Left lung (tissue), 10 donors: ENCODE measurements around the gene UBE2U. TPM values are rescaled to one million over a fixed set of nuclear protein-coding genes. Genes with fewer than 3 reads are reported as not detected.
"Not testable (repeated sequence)": the region's sequence is repeated elsewhere in the genome, so short reads cannot be mapped to it uniquely, and the experiment has no call there.

Source experiments
- ATAC-seq: fragments of 200-7000 bp; cut with Tn5 transposase; one replicate; pipeline ENCODE4 v1.9.1; 2020; ENCODE audit warnings: moderate library complexity
- DNase-seq, 4 donors: peaks; one replicate each; pipeline ENCODE4 v3.0.0-alpha.2; 2013 to 2020
- H3K27ac ChIP-seq, 2 donors: fragments of 200-600 bp; sonication (generic) in 1 of 2; one replicate each; pipeline versions ENCODE4 v1.5.0 to v1.8.0; 2020 to 2021
- H3K27me3 ChIP-seq, 2 donors: fragments of 200-600 bp; sonication (generic) in 1 of 2; one replicate each; pipeline versions ENCODE4 v1.5.0 to v1.8.0; 2020 to 2021
- H3K36me3 ChIP-seq, 2 donors: fragments of 200-600 bp; sonication (generic) in 1 of 2; one replicate each; pipeline versions ENCODE4 v1.5.0 to v1.8.0; 2020 to 2021
- H3K4me1 ChIP-seq, 2 donors: fragments of 200-600 bp; one replicate each; pipeline ENCODE4 v1.8.0; 2021
- H3K4me3 ChIP-seq, 2 donors: fragments of 200-600 bp; sonication (generic) in 1 of 2; one replicate each; pipeline versions ENCODE4 v1.5.0 to v1.8.0; 2020 to 2021; ENCODE audit warnings: mild to moderate bottlenecking in 1 of 2
- H3K9me3 ChIP-seq, 2 donors: fragments of 200-600 bp; sonication (generic) in 1 of 2; one replicate each; pipeline versions ENCODE4 v1.5.0 to v1.8.0; 2020 to 2021
- intact Hi-C, 2 donors: fragments of 100-400 bp; cut with DNase I; formaldehyde crosslinking; loops; one replicate each; pipeline versions ENCODE4 v1.11.2 to v1.14.2; 2022
- polyA plus RNA-seq, 6 donors: library from polyadenylated mRNA; unstranded; fragments of 120-200 nt; gene quantifications; one replicate each; pipeline ENCODE4 v1.2.1, GENCODE V29; 2013; ENCODE audit not compliant: insufficient read length in 6 of 6
- total RNA-seq, 2 donors: library from RNA; stranded (reverse); fragmentation: NEBNext Ultra II Directional; extraction: Animal tissue kit (Norgen Biotek cat#: 25700); gene quantifications; one replicate each; pipeline ENCODE4 v1.2.1, GENCODE V29; 2021
- TF ChIP-seq, protein P1 (sequence below), 2 donors: fragments of 200-600 bp; sonication (generic) in 1 of 2; IDR thresholded peaks; one replicate each; pipeline versions ENCODE4 v1.5.0 to v1.8.0; 2021; ENCODE audit warnings: antibody characterized with exemption in 2 of 2
- donor health status: DM: no; HTN: yes; CAD: no.
- donor health status: DM: no; HTN: no; CAD: no.

The UBE2U gene
- total and polyA plus RNA-seq, 8 donors = 0.21 to 0.41 (median 0.37) TPM; not detected in 5

DNA sequence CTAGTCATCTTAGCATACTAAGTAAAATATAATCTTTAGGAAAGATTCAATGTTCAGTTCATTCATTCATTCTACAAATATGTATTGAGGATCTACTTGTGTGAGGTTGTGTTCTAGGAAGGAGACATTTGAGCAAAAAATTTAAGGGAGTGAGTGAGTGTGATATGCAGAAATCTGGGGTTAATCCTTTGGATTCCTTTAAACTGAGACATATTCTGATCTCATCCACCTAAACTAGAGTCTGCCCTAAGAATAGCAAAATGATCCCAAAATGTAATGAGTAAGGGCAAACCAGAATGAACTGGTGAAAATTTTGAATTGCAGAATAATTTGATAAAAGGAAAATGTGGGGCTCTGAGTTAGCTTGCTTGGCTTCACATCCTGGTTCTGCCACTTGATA, 8.6 kb downstream of the UBE2U start:
- H3K27ac ChIP-seq = no peak overlapping the region
- H3K9me3 ChIP-seq = no peaks in the 10 kb centered on the region
- no peaks in the 10 kb centered on the region for H3K36me3 ChIP-seq
- no peak overlapping the region for H3K4me3 ChIP-seq
- DNase-seq = no peak
- ATAC-seq = no peak
- intact Hi-C loops = no loop called here
- no peaks in the 10 kb centered on the region for H3K4me1 ChIP-seq
- TF ChIP-seq, protein P1, sequence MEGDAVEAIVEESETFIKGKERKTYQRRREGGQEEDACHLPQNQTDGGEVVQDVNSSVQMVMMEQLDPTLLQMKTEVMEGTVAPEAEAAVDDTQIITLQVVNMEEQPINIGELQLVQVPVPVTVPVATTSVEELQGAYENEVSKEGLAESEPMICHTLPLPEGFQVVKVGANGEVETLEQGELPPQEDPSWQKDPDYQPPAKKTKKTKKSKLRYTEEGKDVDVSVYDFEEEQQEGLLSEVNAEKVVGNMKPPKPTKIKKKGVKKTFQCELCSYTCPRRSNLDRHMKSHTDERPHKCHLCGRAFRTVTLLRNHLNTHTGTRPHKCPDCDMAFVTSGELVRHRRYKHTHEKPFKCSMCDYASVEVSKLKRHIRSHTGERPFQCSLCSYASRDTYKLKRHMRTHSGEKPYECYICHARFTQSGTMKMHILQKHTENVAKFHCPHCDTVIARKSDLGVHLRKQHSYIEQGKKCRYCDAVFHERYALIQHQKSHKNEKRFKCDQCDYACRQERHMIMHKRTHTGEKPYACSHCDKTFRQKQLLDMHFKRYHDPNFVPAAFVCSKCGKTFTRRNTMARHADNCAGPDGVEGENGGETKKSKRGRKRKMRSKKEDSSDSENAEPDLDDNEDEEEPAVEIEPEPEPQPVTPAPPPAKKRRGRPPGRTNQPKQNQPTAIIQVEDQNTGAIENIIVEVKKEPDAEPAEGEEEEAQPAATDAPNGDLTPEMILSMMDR (IDR thresholded peaks at IDR 0.05) = no peak
- peaks cover 0 to 4% of the 10 kb centered on the region in 2 donors for H3K27me3 ChIP-seq

DNA sequence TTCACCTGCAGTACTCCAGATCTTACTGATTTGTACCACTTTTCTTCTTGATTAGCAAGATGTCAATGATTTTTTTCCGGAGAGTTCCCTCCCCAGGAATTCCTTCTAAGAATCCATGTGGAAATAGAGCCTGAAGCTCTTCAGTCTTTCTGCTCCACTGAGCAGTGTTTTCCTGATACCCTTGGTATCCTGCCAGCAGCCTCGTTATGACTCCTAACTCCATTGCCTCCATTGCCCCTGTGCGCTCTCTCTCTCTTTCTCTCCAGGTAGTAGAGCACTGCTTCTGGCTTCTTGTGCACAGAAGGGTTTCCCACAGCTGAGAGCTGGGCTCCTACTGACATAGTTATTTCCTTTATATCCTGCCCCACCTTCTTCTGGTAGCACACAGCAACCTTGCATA, 12.2 kb downstream of the UBE2U start:
- Histone ChIP-seq H3K9me3 (no peaks in the 10 kb centered on the region), H3K27ac (no peak overlapping the region), H3K4me1 (no peaks in the 10 kb centered on the region), H3K27me3 (no peaks in the 10 kb centered on the region), H3K36me3 (no peaks in the 10 kb centered on the region), H3K4me3 (no peak overlapping the region)
- intact Hi-C loops = no loop called here
- ATAC-seq (no peak), DNase-seq (no peak)
- TF ChIP-seq, protein P1 (IDR thresholded peaks at IDR 0.05) = no peak

DNA sequence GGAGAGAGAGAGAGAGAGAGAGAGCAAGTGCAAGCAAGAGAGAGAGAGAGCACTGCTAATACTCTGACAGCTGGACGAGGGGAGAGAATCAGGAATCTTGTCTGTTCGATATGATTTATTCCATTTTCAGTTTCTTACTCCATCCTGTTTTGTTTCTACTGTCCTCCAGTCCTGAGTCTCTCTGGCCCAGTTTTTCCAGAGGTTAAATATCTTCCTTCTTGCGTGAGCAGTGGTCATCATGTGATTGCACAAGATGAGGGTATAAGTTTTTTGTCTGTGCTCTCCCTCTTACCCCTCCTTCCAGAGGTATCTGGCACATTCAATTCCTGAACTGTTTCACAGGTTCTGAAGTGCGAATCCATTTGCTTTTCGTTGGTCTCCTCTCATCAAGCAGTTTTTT, 16.8 kb downstream of the UBE2U start:
- Histone ChIP-seq H3K4me3 (no peak overlapping the region), H3K27ac (no peak overlapping the region), H3K4me1 (no peaks in the 10 kb centered on the region), H3K9me3 (no peaks in the 10 kb centered on the region), H3K27me3 (no peaks in the 10 kb centered on the region), H3K36me3 (no peaks in the 10 kb centered on the region)
- ATAC-seq (no peak), DNase-seq (no peak)
- TF ChIP-seq, protein P1 (IDR thresholded peaks at IDR 0.05) = no peak
- intact Hi-C loops = no loop called here

DNA sequence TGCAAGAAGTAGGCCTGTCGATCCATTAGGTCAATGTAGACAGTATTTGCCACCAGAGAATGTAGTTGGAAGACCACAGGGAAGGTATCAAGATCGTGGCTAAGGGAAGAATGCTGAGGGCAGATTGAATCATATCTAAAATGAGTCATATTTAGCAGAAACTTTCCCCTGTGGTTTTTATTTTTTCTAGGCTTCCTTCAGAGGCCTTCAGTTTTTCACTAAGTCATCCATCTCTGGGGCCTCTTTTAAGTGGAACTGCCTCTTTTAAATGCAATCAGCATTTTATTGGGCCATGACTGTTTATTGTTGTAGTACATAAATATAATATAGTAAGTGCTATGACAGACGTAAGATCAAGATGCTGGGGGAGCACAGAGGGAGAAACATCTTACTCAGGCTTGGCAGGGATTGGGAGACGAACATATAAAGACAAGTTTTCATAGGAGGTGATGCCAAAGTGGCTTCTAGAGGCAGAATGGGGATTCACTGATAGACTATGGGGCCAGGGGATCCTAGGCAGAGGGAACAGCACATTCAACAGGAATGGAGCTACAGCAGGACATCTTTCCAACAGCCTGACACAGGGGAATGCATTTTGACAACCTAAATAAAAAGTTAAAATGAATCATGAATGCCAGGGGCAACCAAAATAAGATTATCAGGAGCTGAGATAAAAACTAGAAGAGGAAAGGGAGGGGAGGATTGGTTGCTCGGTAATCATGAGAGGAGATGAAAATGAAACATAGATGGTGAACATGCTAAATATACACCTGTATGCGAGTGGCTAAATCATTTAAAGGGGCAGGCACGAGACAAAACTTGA, 20.1 kb downstream of the UBE2U start:
- Histone ChIP-seq H3K27ac (no peak overlapping the region), H3K27me3 (no peaks in the 10 kb centered on the region), H3K36me3 (no peaks in the 10 kb centered on the region), H3K9me3 (no peaks in the 10 kb centered on the region), H3K4me1 (no peaks in the 10 kb centered on the region), H3K4me3 (no peak overlapping the region)
- intact Hi-C loops = no loop called here
- TF ChIP-seq, protein P1 (IDR thresholded peaks at IDR 0.05) = no peak
- DNase-seq = no peak
- peak; percentile 39 for ATAC-seq

DNA sequence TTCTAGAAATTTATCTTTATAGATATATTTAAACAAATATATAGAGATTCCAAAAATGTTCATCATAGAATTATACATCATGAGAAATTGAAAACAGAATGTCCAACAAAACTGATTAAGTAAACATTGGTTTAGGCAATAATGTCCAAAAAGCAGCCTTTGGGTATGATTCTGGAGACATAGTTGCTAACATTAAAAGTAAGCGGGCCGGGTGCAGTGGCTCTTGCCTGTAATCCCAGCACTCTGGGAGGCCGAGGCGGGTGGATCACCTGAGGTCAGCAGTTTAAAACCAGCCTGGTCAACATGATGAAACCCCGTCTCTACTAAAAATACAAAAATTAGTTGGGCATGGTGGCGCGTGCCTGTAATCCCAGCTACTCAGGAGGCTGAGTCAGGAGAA, 20.8 kb downstream of the UBE2U start:
- intact Hi-C loops, H3K27me3 ChIP-seq, H3K9me3 ChIP-seq, H3K4me1 ChIP-seq, H3K27ac ChIP-seq, ATAC-seq, H3K4me3 ChIP-seq, DNase-seq, H3K36me3 ChIP-seq: not testable (repeated sequence)
